ENCODE results near the gene CLDN14. TPM values are rescaled to one million over a fixed set of nuclear protein-coding genes. Genes with fewer than 3 reads are reported as not detected.
A peak's percentile ranks its signal among the peaks of the same experiment; 100 is the strongest.

The CLDN14 gene
- total RNA-seq, 1 donor from 2014 or later: not detected

DNA sequence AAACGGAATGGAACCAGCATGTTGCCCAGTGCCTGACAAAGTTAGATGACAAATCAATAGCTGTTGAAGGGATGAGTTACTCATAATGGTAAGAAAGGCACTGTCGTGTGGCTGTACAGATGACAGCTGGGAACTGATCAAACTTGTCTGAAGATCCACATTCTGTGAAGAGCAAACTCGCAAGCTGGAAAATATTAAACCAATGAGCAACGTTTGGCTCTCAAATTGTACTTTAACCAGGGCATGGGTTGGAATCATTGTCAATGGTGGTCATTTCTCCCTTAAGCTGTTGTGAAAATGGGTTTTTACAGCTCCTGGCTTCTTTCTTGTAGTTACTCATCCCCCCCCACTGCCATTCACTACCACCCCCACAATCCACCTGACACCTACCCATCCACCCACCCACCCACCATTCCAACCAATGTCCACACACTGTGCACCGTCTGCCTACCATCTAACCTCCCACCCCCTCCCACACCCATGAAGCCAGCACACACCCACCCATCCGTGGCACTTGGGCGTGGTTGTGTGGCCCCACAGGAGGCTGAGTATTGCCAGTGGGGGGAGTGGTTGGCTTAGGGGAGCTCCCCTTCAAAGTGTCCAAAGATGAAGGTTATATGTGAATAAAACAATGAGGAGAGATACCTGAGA lies 46.7 kb downstream of the CLDN14 start:
- no peak overlapping the region for H3K4me3 ChIP-seq (ENCODE audit: insufficient read depth, low read depth, low read length)
- H3K4me2 ChIP-seq (ENCODE audit: low read length): no peak overlapping the region
- no peak overlapping the region for H2AFZ ChIP-seq (ENCODE audit: low read depth, low read length)
- H3K9ac ChIP-seq (ENCODE audit: low read length): no peak overlapping the region
- no peak overlapping the region for H3K27ac ChIP-seq (ENCODE audit: low read depth, low read length)
- H3K4me3 Mint-ChIP-seq (ENCODE audit: unreplicated experiment): no peak overlapping the region
- H3K36me3 Mint-ChIP-seq (ENCODE audit: low read depth, unreplicated experiment): peaks cover 7% of the 10 kb centered on the region
- peaks cover 22% of the 10 kb centered on the region for H3K79me2 ChIP-seq (ENCODE audit: insufficient read depth, low read length)
- no peaks in the 10 kb centered on the region for H3K9me3 Mint-ChIP-seq (ENCODE audit: unreplicated experiment)
- no peaks in the 10 kb centered on the region for H3K9me3 ChIP-seq (ENCODE audit: insufficient read depth, low read depth, low read length)
- H3K27me3 ChIP-seq (ENCODE audit: insufficient read depth, low read length): no peaks in the 10 kb centered on the region
- no peaks in the 10 kb centered on the region for H4K20me1 ChIP-seq (ENCODE audit: insufficient read depth, low read length)
- no peak for FAIRE-seq
- H3K27me3 Mint-ChIP-seq (ENCODE audit: low read depth, unreplicated experiment): no peaks in the 10 kb centered on the region
- peak overlapping the region; percentile 77 for H3K27ac Mint-ChIP-seq (ENCODE audit: unreplicated experiment)
- no peaks in the 10 kb centered on the region for H3K36me3 ChIP-seq (ENCODE audit: insufficient read depth, low read length)
- DNase-seq (ENCODE audit: low read depth): no peak
- peaks cover 52% of the 10 kb centered on the region for H3K4me1 Mint-ChIP-seq (ENCODE audit: low read depth, unreplicated experiment)
- H3K4me1 ChIP-seq (ENCODE audit: insufficient read depth, low read length): peaks cover 59% of the 10 kb centered on the region
- TF ChIP-seq EZH2 (IDR thresholded peaks at IDR 0.05; ENCODE audit: insufficient read depth, low read length): no peak
- TF ChIP-seq, protein P1, sequence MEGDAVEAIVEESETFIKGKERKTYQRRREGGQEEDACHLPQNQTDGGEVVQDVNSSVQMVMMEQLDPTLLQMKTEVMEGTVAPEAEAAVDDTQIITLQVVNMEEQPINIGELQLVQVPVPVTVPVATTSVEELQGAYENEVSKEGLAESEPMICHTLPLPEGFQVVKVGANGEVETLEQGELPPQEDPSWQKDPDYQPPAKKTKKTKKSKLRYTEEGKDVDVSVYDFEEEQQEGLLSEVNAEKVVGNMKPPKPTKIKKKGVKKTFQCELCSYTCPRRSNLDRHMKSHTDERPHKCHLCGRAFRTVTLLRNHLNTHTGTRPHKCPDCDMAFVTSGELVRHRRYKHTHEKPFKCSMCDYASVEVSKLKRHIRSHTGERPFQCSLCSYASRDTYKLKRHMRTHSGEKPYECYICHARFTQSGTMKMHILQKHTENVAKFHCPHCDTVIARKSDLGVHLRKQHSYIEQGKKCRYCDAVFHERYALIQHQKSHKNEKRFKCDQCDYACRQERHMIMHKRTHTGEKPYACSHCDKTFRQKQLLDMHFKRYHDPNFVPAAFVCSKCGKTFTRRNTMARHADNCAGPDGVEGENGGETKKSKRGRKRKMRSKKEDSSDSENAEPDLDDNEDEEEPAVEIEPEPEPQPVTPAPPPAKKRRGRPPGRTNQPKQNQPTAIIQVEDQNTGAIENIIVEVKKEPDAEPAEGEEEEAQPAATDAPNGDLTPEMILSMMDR (IDR thresholded peaks at IDR 0.05; ENCODE audit: insufficient read depth, low read depth, low read length): no peak

DNA sequence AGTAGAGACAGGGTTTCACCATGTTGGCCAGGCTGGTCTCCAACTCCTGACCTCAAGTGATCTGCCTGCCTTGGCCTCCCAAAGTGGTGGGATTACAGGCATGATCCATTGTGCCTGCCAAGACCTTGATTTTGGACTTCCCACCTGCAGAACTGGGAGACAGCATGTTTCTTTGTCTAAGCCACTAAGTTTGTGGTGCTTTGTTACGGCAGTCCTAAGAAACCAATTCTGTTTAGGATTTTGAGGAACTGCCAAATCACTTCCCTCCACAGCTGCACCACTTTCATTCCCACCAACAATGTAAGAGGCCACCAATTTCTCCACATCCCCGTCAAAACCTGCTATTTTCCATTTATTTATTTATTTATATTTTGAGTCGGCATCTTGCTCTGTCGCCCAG lies 48.7 kb downstream of the CLDN14 start:
- peaks cover 47% of the 10 kb centered on the region for H3K4me1 Mint-ChIP-seq (ENCODE audit: low read depth, unreplicated experiment)
- TF ChIP-seq EZH2 (IDR thresholded peaks at IDR 0.05; ENCODE audit: insufficient read depth, low read length): no peak
- TF ChIP-seq, protein P1 (IDR thresholded peaks at IDR 0.05; ENCODE audit: insufficient read depth, low read depth, low read length): no peak
- Histone ChIP-seq H3K4me1 (ENCODE audit: insufficient read depth, low read length) (peaks cover 46% of the 10 kb centered on the region), H3K27me3 (ENCODE audit: insufficient read depth, low read length) (no peaks in the 10 kb centered on the region), H3K27ac (ENCODE audit: low read depth, low read length) (peak overlapping the region; percentile 99), H3K9ac (ENCODE audit: low read length) (peak overlapping the region; percentile 91), H3K36me3 (ENCODE audit: insufficient read depth, low read length) (no peaks in the 10 kb centered on the region), H3K79me2 (ENCODE audit: insufficient read depth, low read length) (peaks cover 22% of the 10 kb centered on the region), H4K20me1 (ENCODE audit: insufficient read depth, low read length) (no peaks in the 10 kb centered on the region), H2AFZ (ENCODE audit: low read depth, low read length) (no peak overlapping the region), H3K9me3 (ENCODE audit: insufficient read depth, low read depth, low read length) (no peaks in the 10 kb centered on the region), H3K4me2 (ENCODE audit: low read length) (peak overlapping the region; percentile 81), H3K4me3 (ENCODE audit: insufficient read depth, low read depth, low read length) (peak overlapping the region; percentile 3)
- H3K27ac Mint-ChIP-seq (ENCODE audit: unreplicated experiment): peak overlapping the region; percentile 100
- FAIRE-seq: no peak
- H3K4me3 Mint-ChIP-seq (ENCODE audit: unreplicated experiment): peak overlapping the region; percentile 55
- H3K36me3 Mint-ChIP-seq (ENCODE audit: low read depth, unreplicated experiment): peaks cover 4% of the 10 kb centered on the region
- no peaks in the 10 kb centered on the region for H3K27me3 Mint-ChIP-seq (ENCODE audit: low read depth, unreplicated experiment)
- H3K9me3 Mint-ChIP-seq (ENCODE audit: unreplicated experiment): no peaks in the 10 kb centered on the region
- peak; percentile 24 for DNase-seq (ENCODE audit: low read depth)

DNA sequence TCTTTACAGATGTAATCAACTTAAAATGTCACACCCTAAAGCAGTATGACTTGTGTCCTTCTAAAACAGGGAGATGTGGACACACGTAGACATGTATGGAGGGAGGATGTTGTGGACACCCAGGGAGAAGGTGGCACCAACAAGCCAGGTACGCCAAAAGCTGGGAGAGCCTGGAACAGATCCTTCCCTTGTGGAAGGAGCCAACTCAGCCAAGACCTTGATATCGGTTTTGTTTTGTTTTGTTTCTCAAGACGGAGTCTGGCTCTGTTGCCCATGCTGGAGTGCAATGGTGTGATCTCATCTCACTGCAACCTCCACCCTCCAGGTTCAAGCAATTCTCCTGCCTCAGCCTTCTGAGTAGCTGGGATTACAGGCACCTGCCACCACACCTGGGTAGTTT lies 49.1 kb downstream of the CLDN14 start:
- no peaks in the 10 kb centered on the region for H3K9me3 Mint-ChIP-seq (ENCODE audit: unreplicated experiment)
- H3K27me3 Mint-ChIP-seq (ENCODE audit: low read depth, unreplicated experiment): no peaks in the 10 kb centered on the region
- Histone ChIP-seq H3K4me1 (ENCODE audit: insufficient read depth, low read length) (peaks cover 46% of the 10 kb centered on the region), H3K4me3 (ENCODE audit: insufficient read depth, low read depth, low read length) (peak overlapping the region; percentile 54), H3K4me2 (ENCODE audit: low read length) (peak overlapping the region; percentile 81), H3K9me3 (ENCODE audit: insufficient read depth, low read depth, low read length) (no peaks in the 10 kb centered on the region), H3K36me3 (ENCODE audit: insufficient read depth, low read length) (no peaks in the 10 kb centered on the region), H3K79me2 (ENCODE audit: insufficient read depth, low read length) (peaks cover 22% of the 10 kb centered on the region), H4K20me1 (ENCODE audit: insufficient read depth, low read length) (no peaks in the 10 kb centered on the region), H3K9ac (ENCODE audit: low read length) (peak overlapping the region; percentile 91), H3K27ac (ENCODE audit: low read depth, low read length) (peak overlapping the region; percentile 99), H3K27me3 (ENCODE audit: insufficient read depth, low read length) (no peaks in the 10 kb centered on the region), H2AFZ (ENCODE audit: low read depth, low read length) (no peak overlapping the region)
- FAIRE-seq (no peak), DNase-seq (ENCODE audit: low read depth) (peak; percentile 65)
- peaks cover 4% of the 10 kb centered on the region for H3K36me3 Mint-ChIP-seq (ENCODE audit: low read depth, unreplicated experiment)
- H3K27ac Mint-ChIP-seq (ENCODE audit: unreplicated experiment): peak overlapping the region; percentile 100
- H3K4me1 Mint-ChIP-seq (ENCODE audit: low read depth, unreplicated experiment): peaks cover 50% of the 10 kb centered on the region
- H3K4me3 Mint-ChIP-seq (ENCODE audit: unreplicated experiment): peak overlapping the region; percentile 84
- TF ChIP-seq, protein P1 (IDR thresholded peaks at IDR 0.05; ENCODE audit: insufficient read depth, low read depth, low read length): no peak
- TF ChIP-seq EZH2 (IDR thresholded peaks at IDR 0.05; ENCODE audit: insufficient read depth, low read length): no peak

All from astrocyte (in vitro differentiated cells and primary cell).